DND-41 (cell line): Measurements from ENCODE around the gene COQ8B.

Experiments
- ATAC-seq: fragments of 200-7000 bp; cut with Tn5 transposase; 3 replicates; pipeline ENCODE4 v1.9.1; 2021; ENCODE audit warnings: low read depth; ENCODE audit not compliant: insufficient read depth
- DNase-seq: peaks from one replicate; pipeline ENCODE4 v3.0.0-alpha.2; 2020
- H2AFZ ChIP-seq: 2 replicates; pipeline ENCODE4 v1.6.0; 2012; ENCODE audit warnings: low read depth, low read length
- H3K27ac ChIP-seq: 2 replicates; pipeline ENCODE4 v1.5.1; 2012; ENCODE audit warnings: low read length, inconsistent platforms
- H3K27me3 ChIP-seq: fragments of 200-600 bp; sonication (generic); 2 replicates; pipeline ENCODE4 v1.6.0; 2012; ENCODE audit warnings: low read length, mild to moderate bottlenecking, inconsistent platforms; ENCODE audit not compliant: insufficient read depth, poor library complexity
- H3K36me3 ChIP-seq: 2 replicates; pipeline ENCODE4 v1.5.1; 2012; ENCODE audit warnings: low read length, inconsistent platforms; ENCODE audit not compliant: insufficient read depth
- H3K4me1 ChIP-seq: 2 replicates; pipeline ENCODE4 v1.5.1; 2012; ENCODE audit warnings: mild to moderate bottlenecking, low read length; ENCODE audit not compliant: insufficient read depth
- H3K4me2 ChIP-seq: 2 replicates; pipeline ENCODE4 v1.6.0; 2012; ENCODE audit warnings: mild to moderate bottlenecking, moderate library complexity, low read length, inconsistent platforms; ENCODE audit not compliant: insufficient read depth
- H3K4me3 ChIP-seq, 2 experiments: fragments of 200-600 bp in 1 of 2; shearing (Covaris generic) in 1 of 2; 2 replicates each; pipeline ENCODE4 v1.5.1; 2012 to 2016; ENCODE audit warnings: inconsistent platforms in 2 of 2, low read length in 2 of 2, mild to moderate bottlenecking in 2 of 2, low read depth in 1 of 2, moderate library complexity in 1 of 2
- H3K79me2 ChIP-seq: 2 replicates; pipeline ENCODE4 v1.6.0; 2012; ENCODE audit warnings: low read length, inconsistent platforms; ENCODE audit not compliant: insufficient read depth
- H3K9ac ChIP-seq: 2 replicates; pipeline ENCODE4 v1.6.0; 2012; ENCODE audit warnings: low read depth, mild to moderate bottlenecking, inconsistent platforms, low read length, moderate library complexity
- H3K9me3 ChIP-seq: 2 replicates; pipeline ENCODE4 v1.5.1; 2012; ENCODE audit warnings: low read length, moderate library complexity, mild to moderate bottlenecking, inconsistent platforms; ENCODE audit not compliant: insufficient read depth, severe bottlenecking
- H4K20me1 ChIP-seq: 2 replicates; pipeline ENCODE4 v1.6.0; 2012; ENCODE audit warnings: low read length; ENCODE audit not compliant: insufficient read depth
- EZH2 ChIP-seq: IDR thresholded peaks from 3 replicates; pipeline ENCODE4 v1.6.1; 2012; ENCODE audit warnings: borderline replicate concordance, low read depth, mild to moderate bottlenecking, moderate library complexity, low read length, inconsistent platforms; ENCODE audit not compliant: severe bottlenecking
- TF ChIP-seq, protein P1 (sequence below): IDR thresholded peaks from 2 replicates; pipeline ENCODE4 v1.5.1; 2012; ENCODE audit warnings: borderline replicate concordance, low read length, moderate library complexity, mild to moderate bottlenecking; ENCODE audit not compliant: poor library complexity, severe bottlenecking; ENCODE audit errors: extremely low read depth

The COQ8B gene

GRCh38 chr19:40755791-40756190 lies 39.1 kb upstream of the COQ8B start:
- peaks cover 73% of the 10 kb centered on the region for H4K20me1 ChIP-seq
- H3K27me3 ChIP-seq: no peaks in the 10 kb centered on the region
- DNase-seq: no peak
- H3K4me2 ChIP-seq: peak overlapping the region; percentile 63; the same call in 1 of the 2 replicates
- peak overlapping the region in 1 of 2 experiments; percentile 33; a peak in 1 of 4 replicates for H3K4me3 ChIP-seq
- peaks cover 72% of the 10 kb centered on the region for H3K36me3 ChIP-seq
- no peak overlapping the region for H2AFZ ChIP-seq
- H3K4me1 ChIP-seq: peaks cover 43% of the 10 kb centered on the region
- H3K27ac ChIP-seq: peak overlapping the region; percentile 6; the same call in 1 of the 2 replicates
- peaks cover 89% of the 10 kb centered on the region for H3K79me2 ChIP-seq
- peak overlapping the region; percentile 17; the same call in 1 of the 2 replicates for H3K9ac ChIP-seq
- H3K9me3 ChIP-seq: no peaks in the 10 kb centered on the region
- TF ChIP-seq, protein P1, sequence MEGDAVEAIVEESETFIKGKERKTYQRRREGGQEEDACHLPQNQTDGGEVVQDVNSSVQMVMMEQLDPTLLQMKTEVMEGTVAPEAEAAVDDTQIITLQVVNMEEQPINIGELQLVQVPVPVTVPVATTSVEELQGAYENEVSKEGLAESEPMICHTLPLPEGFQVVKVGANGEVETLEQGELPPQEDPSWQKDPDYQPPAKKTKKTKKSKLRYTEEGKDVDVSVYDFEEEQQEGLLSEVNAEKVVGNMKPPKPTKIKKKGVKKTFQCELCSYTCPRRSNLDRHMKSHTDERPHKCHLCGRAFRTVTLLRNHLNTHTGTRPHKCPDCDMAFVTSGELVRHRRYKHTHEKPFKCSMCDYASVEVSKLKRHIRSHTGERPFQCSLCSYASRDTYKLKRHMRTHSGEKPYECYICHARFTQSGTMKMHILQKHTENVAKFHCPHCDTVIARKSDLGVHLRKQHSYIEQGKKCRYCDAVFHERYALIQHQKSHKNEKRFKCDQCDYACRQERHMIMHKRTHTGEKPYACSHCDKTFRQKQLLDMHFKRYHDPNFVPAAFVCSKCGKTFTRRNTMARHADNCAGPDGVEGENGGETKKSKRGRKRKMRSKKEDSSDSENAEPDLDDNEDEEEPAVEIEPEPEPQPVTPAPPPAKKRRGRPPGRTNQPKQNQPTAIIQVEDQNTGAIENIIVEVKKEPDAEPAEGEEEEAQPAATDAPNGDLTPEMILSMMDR: no peak
- TF ChIP-seq EZH2: no peak
- ATAC-seq: no peak

- Histone ChIP-seq H3K36me3 (peaks cover 66% of the 10 kb centered on the region), H3K27me3 (no peaks in the 10 kb centered on the region), H3K27ac (peak overlapping the region; percentile 6; the same call in 1 of the 2 replicates), H3K4me2 (peak overlapping the region; percentile 63; the same call in 1 of the 2 replicates), H3K4me1 (peaks cover 43% of the 10 kb centered on the region), H4K20me1 (peaks cover 68% of the 10 kb centered on the region), H3K9ac (peak overlapping the region; percentile 17; the same call in 1 of the 2 replicates), H3K4me3 (peak overlapping the region in 1 of 2 experiments; percentile 33; a peak in 1 of 4 replicates), H3K79me2 (peaks cover 83% of the 10 kb centered on the region), H3K9me3 (no peaks in the 10 kb centered on the region), H2AFZ (no peak overlapping the region)
- TF ChIP-seq, protein P1: no peak
- TF ChIP-seq EZH2: no peak
- DNase-seq (no peak), ATAC-seq (no peak)
Observed at GRCh38 chr19:40755248-40755624, 38.5 kb upstream of the COQ8B start.

DNA sequence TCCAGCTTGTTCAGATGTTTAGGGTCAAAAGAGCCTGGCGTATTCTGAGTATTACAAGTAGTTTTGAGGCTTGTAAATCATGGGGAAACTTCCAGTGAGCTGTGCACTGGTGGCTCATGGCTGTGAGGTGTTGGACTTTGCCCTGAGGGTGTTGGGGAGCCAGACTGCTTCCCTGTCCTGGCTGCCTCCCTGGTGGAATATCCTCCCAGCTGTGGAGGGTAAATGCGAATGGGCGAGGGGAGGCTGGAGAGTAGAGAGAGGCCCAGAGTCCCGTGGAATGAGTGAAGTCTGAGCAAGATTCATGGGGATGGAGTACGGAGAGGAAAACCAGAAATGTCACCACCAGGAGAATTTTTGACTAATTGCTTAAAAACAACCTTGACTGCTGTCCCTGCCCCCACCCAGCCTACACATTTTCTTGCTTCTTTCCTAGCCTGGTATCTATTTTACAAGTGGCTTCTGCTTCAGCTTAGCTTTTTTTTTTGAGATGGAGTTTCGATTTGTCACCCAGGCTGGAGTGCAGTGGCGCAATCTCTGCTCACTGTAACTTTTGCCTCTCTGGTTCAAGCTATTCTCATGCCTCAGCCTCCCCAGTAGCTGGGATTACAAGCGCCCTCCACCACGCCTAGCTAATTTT lies 38.0 kb upstream of the COQ8B start:
- peaks cover 61% of the 10 kb centered on the region for H3K36me3 ChIP-seq
- peak overlapping the region; percentile 63 for H3K4me2 ChIP-seq
- peak overlapping the region; percentile 42; the same call in 1 of the 2 replicates for H3K27ac ChIP-seq
- H3K9me3 ChIP-seq: no peaks in the 10 kb centered on the region
- TF ChIP-seq, protein P1: no peak
- no peak for TF ChIP-seq EZH2
- no peaks in the 10 kb centered on the region for H3K27me3 ChIP-seq
- peak overlapping the region; percentile 35 for H3K9ac ChIP-seq
- peaks cover 64% of the 10 kb centered on the region for H4K20me1 ChIP-seq
- no peak for ATAC-seq
- no peak overlapping the region for H2AFZ ChIP-seq
- peak overlapping the region in 1 of 2 experiments; percentile 46; a peak in 3 of 4 replicates for H3K4me3 ChIP-seq
- DNase-seq: no peak
- peaks cover 44% of the 10 kb centered on the region for H3K4me1 ChIP-seq
- H3K79me2 ChIP-seq: peaks cover 84% of the 10 kb centered on the region
